ENCODE data around the gene TXLNG.

DNA sequence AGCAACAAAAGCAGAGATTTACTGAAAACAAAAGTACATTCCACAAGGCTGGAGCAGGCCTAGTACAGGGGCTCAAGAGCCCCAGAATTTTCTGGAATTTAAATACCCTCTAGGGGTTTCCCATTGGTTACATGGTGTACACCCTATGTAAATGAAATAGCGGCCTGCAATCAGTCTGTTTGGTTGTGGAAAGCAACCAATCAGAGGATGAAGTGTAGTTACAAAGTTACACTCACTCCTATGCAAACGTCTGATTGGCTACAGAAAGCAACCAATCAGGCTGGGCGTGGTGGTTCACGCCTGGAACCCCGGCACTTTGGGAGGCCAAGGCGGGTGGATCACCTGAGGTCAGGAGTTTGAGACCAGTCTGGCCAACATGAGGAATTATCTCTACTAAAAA lies 13.8 kb upstream of the TXLNG start:
- TF ChIP-seq ESRRA (CRISPR knock-in tag; IDR thresholded peaks at IDR 0.05; ENCODE audit: borderline replicate concordance) (no peak), TEAD4 (CRISPR knock-in tag; IDR thresholded peaks at IDR 0.05) (no peak), SP1 (CRISPR knock-in tag; conservative IDR thresholded peaks at IDR 0.05) (no peak), MXD4 (CRISPR knock-in tag; IDR thresholded peaks at IDR 0.05; ENCODE audit: borderline replicate concordance) (no peak), NR2C2 (CRISPR knock-in tag; IDR thresholded peaks at IDR 0.05) (no peak), PRRX2 (CRISPR knock-in tag; IDR thresholded peaks at IDR 0.05) (no peak)
- TF ChIP-seq, protein P1, sequence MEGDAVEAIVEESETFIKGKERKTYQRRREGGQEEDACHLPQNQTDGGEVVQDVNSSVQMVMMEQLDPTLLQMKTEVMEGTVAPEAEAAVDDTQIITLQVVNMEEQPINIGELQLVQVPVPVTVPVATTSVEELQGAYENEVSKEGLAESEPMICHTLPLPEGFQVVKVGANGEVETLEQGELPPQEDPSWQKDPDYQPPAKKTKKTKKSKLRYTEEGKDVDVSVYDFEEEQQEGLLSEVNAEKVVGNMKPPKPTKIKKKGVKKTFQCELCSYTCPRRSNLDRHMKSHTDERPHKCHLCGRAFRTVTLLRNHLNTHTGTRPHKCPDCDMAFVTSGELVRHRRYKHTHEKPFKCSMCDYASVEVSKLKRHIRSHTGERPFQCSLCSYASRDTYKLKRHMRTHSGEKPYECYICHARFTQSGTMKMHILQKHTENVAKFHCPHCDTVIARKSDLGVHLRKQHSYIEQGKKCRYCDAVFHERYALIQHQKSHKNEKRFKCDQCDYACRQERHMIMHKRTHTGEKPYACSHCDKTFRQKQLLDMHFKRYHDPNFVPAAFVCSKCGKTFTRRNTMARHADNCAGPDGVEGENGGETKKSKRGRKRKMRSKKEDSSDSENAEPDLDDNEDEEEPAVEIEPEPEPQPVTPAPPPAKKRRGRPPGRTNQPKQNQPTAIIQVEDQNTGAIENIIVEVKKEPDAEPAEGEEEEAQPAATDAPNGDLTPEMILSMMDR (IDR thresholded peaks at IDR 0.05): no peak
- TF ChIP-seq, protein P2, sequence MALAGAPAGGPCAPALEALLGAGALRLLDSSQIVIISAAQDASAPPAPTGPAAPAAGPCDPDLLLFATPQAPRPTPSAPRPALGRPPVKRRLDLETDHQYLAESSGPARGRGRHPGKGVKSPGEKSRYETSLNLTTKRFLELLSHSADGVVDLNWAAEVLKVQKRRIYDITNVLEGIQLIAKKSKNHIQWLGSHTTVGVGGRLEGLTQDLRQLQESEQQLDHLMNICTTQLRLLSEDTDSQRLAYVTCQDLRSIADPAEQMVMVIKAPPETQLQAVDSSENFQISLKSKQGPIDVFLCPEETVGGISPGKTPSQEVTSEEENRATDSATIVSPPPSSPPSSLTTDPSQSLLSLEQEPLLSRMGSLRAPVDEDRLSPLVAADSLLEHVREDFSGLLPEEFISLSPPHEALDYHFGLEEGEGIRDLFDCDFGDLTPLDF (CRISPR knock-in tag; IDR thresholded peaks at IDR 0.05): no peak
- TF ChIP-seq, protein P3, sequence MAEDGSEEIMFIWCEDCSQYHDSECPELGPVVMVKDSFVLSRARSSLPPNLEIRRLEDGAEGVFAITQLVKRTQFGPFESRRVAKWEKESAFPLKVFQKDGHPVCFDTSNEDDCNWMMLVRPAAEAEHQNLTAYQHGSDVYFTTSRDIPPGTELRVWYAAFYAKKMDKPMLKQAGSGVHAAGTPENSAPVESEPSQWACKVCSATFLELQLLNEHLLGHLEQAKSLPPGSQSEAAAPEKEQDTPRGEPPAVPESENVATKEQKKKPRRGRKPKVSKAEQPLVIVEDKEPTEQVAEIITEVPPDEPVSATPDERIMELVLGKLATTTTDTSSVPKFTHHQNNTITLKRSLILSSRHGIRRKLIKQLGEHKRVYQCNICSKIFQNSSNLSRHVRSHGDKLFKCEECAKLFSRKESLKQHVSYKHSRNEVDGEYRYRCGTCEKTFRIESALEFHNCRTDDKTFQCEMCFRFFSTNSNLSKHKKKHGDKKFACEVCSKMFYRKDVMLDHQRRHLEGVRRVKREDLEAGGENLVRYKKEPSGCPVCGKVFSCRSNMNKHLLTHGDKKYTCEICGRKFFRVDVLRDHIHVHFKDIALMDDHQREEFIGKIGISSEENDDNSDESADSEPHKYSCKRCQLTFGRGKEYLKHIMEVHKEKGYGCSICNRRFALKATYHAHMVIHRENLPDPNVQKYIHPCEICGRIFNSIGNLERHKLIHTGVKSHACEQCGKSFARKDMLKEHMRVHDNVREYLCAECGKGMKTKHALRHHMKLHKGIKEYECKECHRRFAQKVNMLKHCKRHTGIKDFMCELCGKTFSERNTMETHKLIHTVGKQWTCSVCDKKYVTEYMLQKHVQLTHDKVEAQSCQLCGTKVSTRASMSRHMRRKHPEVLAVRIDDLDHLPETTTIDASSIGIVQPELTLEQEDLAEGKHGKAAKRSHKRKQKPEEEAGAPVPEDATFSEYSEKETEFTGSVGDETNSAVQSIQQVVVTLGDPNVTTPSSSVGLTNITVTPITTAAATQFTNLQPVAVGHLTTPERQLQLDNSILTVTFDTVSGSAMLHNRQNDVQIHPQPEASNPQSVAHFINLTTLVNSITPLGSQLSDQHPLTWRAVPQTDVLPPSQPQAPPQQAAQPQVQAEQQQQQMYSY (CRISPR knock-in tag; IDR thresholded peaks at IDR 0.05): no peak
- TF ChIP-seq, protein P4, sequence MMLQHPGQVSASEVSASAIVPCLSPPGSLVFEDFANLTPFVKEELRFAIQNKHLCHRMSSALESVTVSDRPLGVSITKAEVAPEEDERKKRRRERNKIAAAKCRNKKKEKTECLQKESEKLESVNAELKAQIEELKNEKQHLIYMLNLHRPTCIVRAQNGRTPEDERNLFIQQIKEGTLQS (CRISPR knock-in tag; conservative IDR thresholded peaks at IDR 0.05): no peak
- TF ChIP-seq, protein P5, sequence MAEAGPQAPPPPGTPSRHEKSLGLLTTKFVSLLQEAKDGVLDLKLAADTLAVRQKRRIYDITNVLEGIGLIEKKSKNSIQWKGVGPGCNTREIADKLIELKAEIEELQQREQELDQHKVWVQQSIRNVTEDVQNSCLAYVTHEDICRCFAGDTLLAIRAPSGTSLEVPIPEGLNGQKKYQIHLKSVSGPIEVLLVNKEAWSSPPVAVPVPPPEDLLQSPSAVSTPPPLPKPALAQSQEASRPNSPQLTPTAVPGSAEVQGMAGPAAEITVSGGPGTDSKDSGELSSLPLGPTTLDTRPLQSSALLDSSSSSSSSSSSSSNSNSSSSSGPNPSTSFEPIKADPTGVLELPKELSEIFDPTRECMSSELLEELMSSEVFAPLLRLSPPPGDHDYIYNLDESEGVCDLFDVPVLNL (CRISPR knock-in tag; IDR thresholded peaks at IDR 0.05; ENCODE audit: borderline replicate concordance, low read depth): no peak
- TF ChIP-seq, protein P6, sequence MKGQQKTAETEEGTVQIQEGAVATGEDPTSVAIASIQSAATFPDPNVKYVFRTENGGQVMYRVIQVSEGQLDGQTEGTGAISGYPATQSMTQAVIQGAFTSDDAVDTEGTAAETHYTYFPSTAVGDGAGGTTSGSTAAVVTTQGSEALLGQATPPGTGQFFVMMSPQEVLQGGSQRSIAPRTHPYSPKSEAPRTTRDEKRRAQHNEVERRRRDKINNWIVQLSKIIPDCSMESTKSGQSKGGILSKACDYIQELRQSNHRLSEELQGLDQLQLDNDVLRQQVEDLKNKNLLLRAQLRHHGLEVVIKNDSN (CRISPR knock-in tag; IDR thresholded peaks at IDR 0.05): no peak

Data from WTC11 (cell line).